SK-N-SH (cell line): ENCODE results near the gene FBXO10.

ENCODE experiments used
- EP300 ChIP-seq, 2 experiments: IDR thresholded peaks; 2 replicates each; pipeline versions ENCODE4 v1.4.0 to v1.6.1; 2012; ENCODE audit warnings: borderline replicate concordance in 1 of 2, low read depth in 1 of 2, low read length in 1 of 2
- FOSL2 ChIP-seq: IDR thresholded peaks from 2 replicates; pipeline ENCODE4 v1.4.0; 2012; ENCODE audit warnings: low read depth, mild to moderate bottlenecking, moderate library complexity, borderline replicate concordance
- GATA2 ChIP-seq: sonication (generic); formaldehyde crosslinking; IDR thresholded peaks from 2 replicates; pipeline ENCODE4 v1.5.0; 2020; ENCODE audit warnings: mild to moderate bottlenecking, missing genetic modification reagents
- MAX ChIP-seq: IDR thresholded peaks from 2 replicates; pipeline ENCODE4 v1.4.0; 2012; ENCODE audit warnings: low read depth
- MXI1 ChIP-seq: IDR thresholded peaks from 2 replicates; pipeline ENCODE4 v1.6.1; 2012; ENCODE audit warnings: mild to moderate bottlenecking, low read depth, low read length, improper control_type of control experiment
- PBX3 ChIP-seq: IDR thresholded peaks from 2 replicates; pipeline ENCODE4; 2012
- POLR2AphosphoS5 ChIP-seq: IDR thresholded peaks from 2 replicates; pipeline ENCODE4 v1.6.1; 2012; ENCODE audit warnings: low read depth, low read length
- SMC3 ChIP-seq: IDR thresholded peaks from 2 replicates; pipeline ENCODE4 v1.6.1; 2012; ENCODE audit warnings: low read depth, low read length, improper control_type of control experiment
- TEAD4 ChIP-seq: IDR thresholded peaks from 2 replicates; pipeline ENCODE4 v1.4.0; 2012; ENCODE audit warnings: mild to moderate bottlenecking, borderline replicate concordance; ENCODE audit not compliant: insufficient read depth
- YY1 ChIP-seq: IDR thresholded peaks from 2 replicates; pipeline ENCODE4 v1.4.0; 2012; ENCODE audit warnings: low read depth, mild to moderate bottlenecking
- TF ChIP-seq, protein P1 (sequence below): IDR thresholded peaks from 2 replicates; pipeline ENCODE4 v1.4.0; 2012; ENCODE audit warnings: low read depth, borderline replicate concordance
- TF ChIP-seq, protein P2 (sequence below): fragments of 200-600 bp; sonication (generic); IDR thresholded peaks from 2 replicates; pipeline ENCODE4 v1.6.1; 2017; ENCODE audit warnings: antibody characterized with exemption, mild to moderate bottlenecking, moderate library complexity
- TF ChIP-seq, protein P3 (sequence below): IDR thresholded peaks from 2 replicates; pipeline ENCODE4 v1.6.1; 2012; ENCODE audit warnings: mild to moderate bottlenecking, low read depth, low read length, moderate library complexity

- TF ChIP-seq, protein P1, sequence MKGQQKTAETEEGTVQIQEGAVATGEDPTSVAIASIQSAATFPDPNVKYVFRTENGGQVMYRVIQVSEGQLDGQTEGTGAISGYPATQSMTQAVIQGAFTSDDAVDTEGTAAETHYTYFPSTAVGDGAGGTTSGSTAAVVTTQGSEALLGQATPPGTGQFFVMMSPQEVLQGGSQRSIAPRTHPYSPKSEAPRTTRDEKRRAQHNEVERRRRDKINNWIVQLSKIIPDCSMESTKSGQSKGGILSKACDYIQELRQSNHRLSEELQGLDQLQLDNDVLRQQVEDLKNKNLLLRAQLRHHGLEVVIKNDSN: no peak
- no peak for TF ChIP-seq YY1
- TF ChIP-seq, protein P2, sequence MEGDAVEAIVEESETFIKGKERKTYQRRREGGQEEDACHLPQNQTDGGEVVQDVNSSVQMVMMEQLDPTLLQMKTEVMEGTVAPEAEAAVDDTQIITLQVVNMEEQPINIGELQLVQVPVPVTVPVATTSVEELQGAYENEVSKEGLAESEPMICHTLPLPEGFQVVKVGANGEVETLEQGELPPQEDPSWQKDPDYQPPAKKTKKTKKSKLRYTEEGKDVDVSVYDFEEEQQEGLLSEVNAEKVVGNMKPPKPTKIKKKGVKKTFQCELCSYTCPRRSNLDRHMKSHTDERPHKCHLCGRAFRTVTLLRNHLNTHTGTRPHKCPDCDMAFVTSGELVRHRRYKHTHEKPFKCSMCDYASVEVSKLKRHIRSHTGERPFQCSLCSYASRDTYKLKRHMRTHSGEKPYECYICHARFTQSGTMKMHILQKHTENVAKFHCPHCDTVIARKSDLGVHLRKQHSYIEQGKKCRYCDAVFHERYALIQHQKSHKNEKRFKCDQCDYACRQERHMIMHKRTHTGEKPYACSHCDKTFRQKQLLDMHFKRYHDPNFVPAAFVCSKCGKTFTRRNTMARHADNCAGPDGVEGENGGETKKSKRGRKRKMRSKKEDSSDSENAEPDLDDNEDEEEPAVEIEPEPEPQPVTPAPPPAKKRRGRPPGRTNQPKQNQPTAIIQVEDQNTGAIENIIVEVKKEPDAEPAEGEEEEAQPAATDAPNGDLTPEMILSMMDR: no peak
- no peak for TF ChIP-seq GATA2 (CRISPR knock-in tag)
- TF ChIP-seq MAX: no peak
- TF ChIP-seq, protein P3, sequence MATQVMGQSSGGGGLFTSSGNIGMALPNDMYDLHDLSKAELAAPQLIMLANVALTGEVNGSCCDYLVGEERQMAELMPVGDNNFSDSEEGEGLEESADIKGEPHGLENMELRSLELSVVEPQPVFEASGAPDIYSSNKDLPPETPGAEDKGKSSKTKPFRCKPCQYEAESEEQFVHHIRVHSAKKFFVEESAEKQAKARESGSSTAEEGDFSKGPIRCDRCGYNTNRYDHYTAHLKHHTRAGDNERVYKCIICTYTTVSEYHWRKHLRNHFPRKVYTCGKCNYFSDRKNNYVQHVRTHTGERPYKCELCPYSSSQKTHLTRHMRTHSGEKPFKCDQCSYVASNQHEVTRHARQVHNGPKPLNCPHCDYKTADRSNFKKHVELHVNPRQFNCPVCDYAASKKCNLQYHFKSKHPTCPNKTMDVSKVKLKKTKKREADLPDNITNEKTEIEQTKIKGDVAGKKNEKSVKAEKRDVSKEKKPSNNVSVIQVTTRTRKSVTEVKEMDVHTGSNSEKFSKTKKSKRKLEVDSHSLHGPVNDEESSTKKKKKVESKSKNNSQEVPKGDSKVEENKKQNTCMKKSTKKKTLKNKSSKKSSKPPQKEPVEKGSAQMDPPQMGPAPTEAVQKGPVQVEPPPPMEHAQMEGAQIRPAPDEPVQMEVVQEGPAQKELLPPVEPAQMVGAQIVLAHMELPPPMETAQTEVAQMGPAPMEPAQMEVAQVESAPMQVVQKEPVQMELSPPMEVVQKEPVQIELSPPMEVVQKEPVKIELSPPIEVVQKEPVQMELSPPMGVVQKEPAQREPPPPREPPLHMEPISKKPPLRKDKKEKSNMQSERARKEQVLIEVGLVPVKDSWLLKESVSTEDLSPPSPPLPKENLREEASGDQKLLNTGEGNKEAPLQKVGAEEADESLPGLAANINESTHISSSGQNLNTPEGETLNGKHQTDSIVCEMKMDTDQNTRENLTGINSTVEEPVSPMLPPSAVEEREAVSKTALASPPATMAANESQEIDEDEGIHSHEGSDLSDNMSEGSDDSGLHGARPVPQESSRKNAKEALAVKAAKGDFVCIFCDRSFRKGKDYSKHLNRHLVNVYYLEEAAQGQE: no peak
- TF ChIP-seq MXI1: no peak
- no peak for TF ChIP-seq PBX3
- no peak for TF ChIP-seq POLR2AphosphoS5
- TF ChIP-seq EP300 (IDR thresholded peaks at IDR 0.05; ENCODE audit: borderline replicate concordance in 1 of 2, low read depth in 1 of 2, low read length in 1 of 2): no peak
- no peak for TF ChIP-seq FOSL2
- TF ChIP-seq TEAD4: no peak
- no peak for TF ChIP-seq SMC3
These were observed 25.4 kb downstream of the FBXO10 start for GRCh38 chr9:37550781-37551180.
